SIG-M5 (cell line): ENCODE results near the gene STK24.
A peak's percentile ranks its signal among the peaks of the same experiment; 100 is the strongest.

ENCODE experiments used
- DNase-seq: peaks from one replicate; lab custom pipeline; 2025; lab: John Stamatoyannopoulos, UW

STK24 gene

GRCh38 chr13:98582947-98583346, 6.0 kb upstream of the STK24 start:
- DNase-seq: no peak

- no peak for DNase-seq
Observed at GRCh38 chr13:98581971-98582702, 5.2 kb upstream of the STK24 start.

GRCh38 chr13:98581381-98581780, 4.5 kb upstream of the STK24 start:
- no peak for DNase-seq

GRCh38 chr13:98580420-98580819, 3.5 kb upstream of the STK24 start:
- no peak for DNase-seq

GRCh38 chr13:98577836-98578285, 954 bp upstream of the STK24 start:
- no peak for DNase-seq

- no peak for DNase-seq
Observed at GRCh38 chr13:98576200-98576945, 534 bp downstream of the STK24 start.

GRCh38 chr13:98575904-98576199, 1.1 kb downstream of the STK24 start:
- DNase-seq: no peak

- no peak for DNase-seq
Observed at GRCh38 chr13:98575009-98575903, 1.7 kb downstream of the STK24 start.

- DNase-seq: no peak
Observed at GRCh38 chr13:98571955-98572662, 4.8 kb downstream of the STK24 start.

GRCh38 chr13:98570929-98571372, 6.0 kb downstream of the STK24 start:
- no peak for DNase-seq

GRCh38 chr13:98569494-98570367, 7.2 kb downstream of the STK24 start:
- peak; percentile 12 for DNase-seq

- DNase-seq: no peak
Observed at GRCh38 chr13:98568918-98569317, 8.0 kb downstream of the STK24 start.

- DNase-seq: no peak
Observed at GRCh38 chr13:98567140-98567539, 9.8 kb downstream of the STK24 start.

GRCh38 chr13:98565726-98566565, 11.0 kb downstream of the STK24 start:
- no peak for DNase-seq

GRCh38 chr13:98564204-98564603, 12.7 kb downstream of the STK24 start:
- DNase-seq: no peak

GRCh38 chr13:98563071-98563470, 13.8 kb downstream of the STK24 start:
- DNase-seq: no peak

- no peak for DNase-seq
Observed at GRCh38 chr13:98559169-98559568, 17.7 kb downstream of the STK24 start.

- DNase-seq: no peak
Observed at GRCh38 chr13:98557937-98558792, 18.7 kb downstream of the STK24 start.
